HTERT RPE-1 (cell line): ENCODE data around the gene CACNA1S.

Experiments used
- in situ Hi-C: fragments of 300-500 bp; cut with MboI; formaldehyde crosslinking; loops from 4 replicates; pipeline ENCODE4 v1.14.3; 2020; ENCODE audit warnings: low sequenced_read_pairs

CACNA1S gene

DNA sequence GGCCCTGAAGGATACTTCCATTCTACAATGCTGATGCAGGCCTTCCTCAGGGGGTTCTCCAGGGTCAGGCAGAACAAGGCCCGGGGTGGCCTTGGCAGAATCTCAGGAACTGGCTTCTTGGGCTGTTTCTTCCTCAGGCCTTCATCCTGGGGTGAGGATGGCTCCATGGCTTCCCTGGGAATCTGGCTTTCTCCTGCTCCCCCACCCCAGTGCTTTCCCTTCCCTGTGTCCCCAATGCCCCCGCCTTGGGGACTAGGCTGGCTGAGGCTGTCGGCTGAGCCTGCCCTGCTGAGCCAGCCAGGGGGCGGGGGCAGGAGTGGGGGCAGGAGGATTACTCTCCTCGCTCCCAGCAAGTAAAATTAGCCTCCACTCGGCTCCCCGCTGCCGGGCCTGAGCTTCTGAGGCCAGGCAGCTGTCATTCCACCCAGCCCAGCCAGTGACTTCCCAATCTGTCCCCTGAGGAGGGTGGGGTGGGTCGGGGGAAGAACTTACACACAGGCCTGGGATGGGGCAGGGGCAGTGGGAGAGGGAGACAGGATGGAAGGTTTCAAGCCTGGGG, at the start of gene CACNA1S:
Gene CACNA1S (minus strand): TSS at position 254 of the 559 bp plus-strand sequence. CDS start 87 bp downstream, at position 167.
- in situ Hi-C loops, result no loop called here

DNA sequence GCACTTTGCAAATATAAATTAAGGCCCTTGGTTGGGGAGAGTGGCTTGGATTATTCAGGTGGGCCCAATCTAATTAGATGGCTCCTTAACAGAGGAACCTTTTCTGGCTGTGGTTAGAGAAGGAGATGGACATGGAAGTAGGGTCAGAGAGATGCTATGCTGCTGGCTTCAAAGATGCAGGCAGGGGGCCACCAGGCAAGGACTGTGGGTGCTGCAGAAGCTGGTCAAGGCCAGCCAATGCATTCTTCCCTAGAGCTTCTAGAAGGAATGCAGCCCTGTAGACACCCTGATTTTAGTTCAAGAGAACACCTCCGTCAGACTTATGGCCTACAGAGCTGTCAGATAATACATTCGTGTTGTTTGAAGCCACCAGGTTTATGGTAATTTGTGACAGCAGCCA, 45.7 kb upstream of the CACNA1S start:
- in situ Hi-C loops, result no loop called here

DNA sequence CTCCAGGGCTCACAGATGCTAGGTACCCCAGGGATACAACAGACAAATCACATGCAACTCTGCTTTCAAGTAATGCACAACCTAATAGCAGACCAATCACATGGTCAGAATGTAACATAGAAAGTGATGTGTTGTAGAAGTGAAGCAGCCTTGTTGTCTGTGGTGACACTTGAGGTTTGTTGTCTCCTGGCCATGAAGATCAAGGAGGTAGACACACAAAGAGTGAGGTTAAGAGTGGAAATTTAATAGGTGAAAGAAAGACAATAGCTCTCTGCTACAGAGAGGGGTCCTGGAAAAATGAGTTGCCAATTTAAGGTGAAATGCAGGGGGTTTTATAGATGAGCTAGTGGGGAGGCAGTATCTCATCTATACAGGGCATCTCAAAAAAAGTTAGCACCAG, 44.6 kb upstream of the CACNA1S start:
- in situ Hi-C loops, result no loop called here

GRCh38 chr1:201156346-201156745, 44.1 kb upstream of the CACNA1S start:
- in situ Hi-C loops, result no loop called here

DNA sequence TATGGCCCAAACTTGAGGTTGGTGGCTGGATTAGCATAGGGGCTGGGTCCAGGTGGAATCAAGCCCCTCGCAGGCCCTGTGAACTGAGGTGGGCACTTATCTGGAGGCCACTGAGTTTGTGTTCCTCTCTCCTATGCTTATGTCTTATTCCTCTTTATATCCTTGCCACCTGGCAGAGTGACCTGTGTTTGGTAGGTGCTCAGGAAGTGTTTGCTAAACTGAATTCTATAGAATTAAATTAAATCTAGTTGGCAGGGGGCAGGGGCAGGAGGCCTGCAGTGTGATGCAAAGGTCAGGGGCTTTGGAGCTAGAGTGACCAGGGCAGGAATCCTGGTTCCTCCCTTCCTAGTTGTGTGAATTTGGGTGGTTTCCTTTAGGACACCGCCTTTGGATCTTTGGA, 43.1 kb upstream of the CACNA1S start:
- in situ Hi-C loops, result no loop called here

GRCh38 chr1:201154389-201155165, 42.4 kb upstream of the CACNA1S start, which contains the start of gene TMEM9:
TSS of gene TMEM9 (minus strand) at chr1:201154474. CDS start at chr1:201153923, 551 bp downstream.
- in situ Hi-C loops, result no loop called here

GRCh38 chr1:201153474-201154388, 41.5 kb upstream of the CACNA1S start:
- in situ Hi-C loops, result no loop called here

GRCh38 chr1:201149400-201149799, 37.2 kb upstream of the CACNA1S start:
- in situ Hi-C loops, result no loop called here

DNA sequence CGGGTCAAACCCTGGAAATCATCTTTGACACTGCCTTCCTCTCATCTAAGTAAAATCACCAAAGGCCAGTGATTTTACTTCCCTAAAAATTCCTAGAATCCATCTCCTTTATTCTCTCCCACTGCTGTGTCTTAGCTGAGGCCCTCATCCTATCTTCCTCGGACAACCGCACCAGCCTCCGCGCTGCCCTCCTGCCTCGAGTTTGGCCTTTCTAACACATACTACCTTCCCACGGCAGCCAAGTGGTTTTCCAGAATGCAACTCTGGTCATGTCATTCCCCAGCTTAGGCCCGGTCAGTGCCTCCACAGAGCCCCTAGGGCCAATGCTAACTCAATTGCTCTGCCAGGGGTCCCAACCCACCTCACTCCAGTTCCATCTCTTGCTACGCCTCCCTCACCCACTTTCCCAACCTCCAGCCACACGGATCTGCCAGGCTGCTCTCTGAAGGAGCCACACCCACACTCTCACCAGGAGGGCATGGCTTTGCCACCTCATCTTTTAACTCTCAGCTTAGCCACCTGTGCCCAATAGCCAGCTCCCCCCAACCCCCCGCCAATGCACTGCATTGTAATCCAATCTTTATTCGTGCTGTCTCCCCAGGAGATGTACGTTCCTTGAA, 35.3 kb upstream of the CACNA1S start:
- in situ Hi-C loops, result no loop called here

DNA sequence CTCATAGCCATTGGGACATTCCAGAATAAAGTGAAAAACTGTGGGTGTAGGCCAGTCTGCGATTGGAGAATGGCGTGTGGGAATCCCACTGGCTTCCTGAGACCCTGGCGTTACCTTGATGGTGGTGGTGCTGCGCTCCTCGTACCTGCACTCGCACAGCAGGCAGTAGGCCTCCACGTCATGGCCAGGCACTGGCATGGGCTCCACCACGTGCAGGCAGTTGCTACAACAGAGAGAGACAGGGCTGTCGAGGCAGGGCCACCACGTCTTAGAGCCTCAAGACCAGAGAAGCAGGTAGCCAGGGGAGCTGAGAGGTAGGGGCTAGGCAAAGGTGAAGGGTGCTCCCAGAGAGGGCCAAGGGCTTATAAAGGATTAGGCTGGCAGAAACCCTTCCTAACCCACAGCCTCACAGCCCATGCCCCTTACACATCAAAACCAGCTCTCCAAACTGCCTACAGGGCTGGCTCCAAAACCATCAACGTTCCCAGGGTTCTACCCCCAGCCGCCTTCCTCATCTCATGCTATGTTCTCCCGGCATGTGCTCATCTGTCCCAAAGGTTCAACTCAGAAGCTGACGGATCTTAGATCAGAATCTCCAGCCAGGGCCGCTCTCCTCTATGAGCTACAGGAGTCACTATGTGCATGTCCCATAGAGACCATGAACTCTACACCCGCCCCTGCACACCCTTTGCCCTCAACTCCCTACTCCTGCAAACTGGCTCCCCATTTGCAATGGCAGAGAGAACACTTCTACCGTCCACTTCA, 34.6 kb upstream of the CACNA1S start:
- in situ Hi-C loops, result no loop called here

GRCh38 chr1:201145816-201146215, 33.6 kb upstream of the CACNA1S start:
- in situ Hi-C loops, result no loop called here

- in situ Hi-C loops, result no loop called here
These were observed 32.9 kb upstream of the CACNA1S start for GRCh38 chr1:201145132-201145531.

- in situ Hi-C loops, result no loop called here
These were observed 32.5 kb upstream of the CACNA1S start for GRCh38 chr1:201144701-201145100.

- in situ Hi-C loops, result no loop called here
These were observed 31.8 kb upstream of the CACNA1S start for GRCh38 chr1:201143726-201144635.

GRCh38 chr1:201142849-201143725, 30.9 kb upstream of the CACNA1S start:
- in situ Hi-C loops, result no loop called here

DNA sequence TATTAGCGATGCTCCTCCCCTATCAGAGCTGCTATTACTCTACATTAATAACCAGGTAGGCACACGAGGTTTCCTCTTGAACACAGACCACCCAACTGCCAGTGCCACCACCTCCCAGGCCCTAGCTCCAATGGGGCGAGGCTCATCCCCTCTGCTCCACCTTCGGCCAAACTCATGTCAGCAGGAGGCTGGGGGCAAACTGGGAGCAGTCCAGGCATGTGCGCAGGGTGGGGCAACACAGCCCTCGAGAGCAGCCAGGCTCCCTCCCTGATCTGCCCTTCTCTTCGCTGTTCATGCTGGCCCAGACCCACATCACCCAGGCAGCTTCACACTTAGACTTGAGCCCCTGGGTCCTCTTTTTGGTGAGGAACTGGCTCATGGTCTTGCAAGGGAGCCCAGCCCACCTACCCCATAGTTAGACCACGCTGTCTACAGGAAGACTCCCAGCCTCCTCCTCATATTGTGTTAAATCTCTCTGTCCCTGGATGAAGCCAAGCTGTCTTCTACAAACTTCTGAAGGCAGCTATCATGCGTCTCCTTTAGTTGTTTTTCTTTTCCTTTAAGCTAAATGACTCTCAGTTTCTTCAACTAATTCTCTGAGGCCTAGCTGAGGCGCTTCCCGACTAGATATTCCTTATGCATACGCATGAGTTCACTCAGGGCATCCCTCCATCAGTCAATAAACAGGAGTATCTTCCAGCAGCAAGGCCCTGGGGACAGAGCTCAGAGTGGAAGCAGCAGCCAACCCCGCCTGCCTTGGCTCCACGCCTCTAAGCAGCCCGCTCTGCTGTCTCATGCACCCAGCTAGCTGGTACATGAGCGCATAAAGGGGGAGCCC, 30.0 kb upstream of the CACNA1S start:
- in situ Hi-C loops, result no loop called here

- in situ Hi-C loops, result no loop called here
These were observed 29.2 kb upstream of the CACNA1S start for GRCh38 chr1:201141418-201141817.

GRCh38 chr1:201140941-201141260, 28.7 kb upstream of the CACNA1S start:
- in situ Hi-C loops, result no loop called here
